Measurements from ENCODE around the gene RTCB. TPM values are rescaled to one million over a fixed set of nuclear protein-coding genes. Genes with fewer than 3 reads are reported as not detected.

RTCB gene
- polyA plus RNA-seq, 1 donor from 2014 or later: 112 TPM

GRCh38 chr22:32355760-32356159, 56.3 kb downstream of the RTCB start:
- no peak overlapping the region for H2AFZ ChIP-seq (ENCODE audit: low read depth, low read length)
- no peaks in the 10 kb centered on the region for H3F3A ChIP-seq (ENCODE audit: insufficient read depth, low read length, poor library complexity, severe bottlenecking)
- H3K36me3 ChIP-seq (ENCODE audit: insufficient read depth, low read length): no peaks in the 10 kb centered on the region
- no peaks in the 10 kb centered on the region for H3K9me2 ChIP-seq (ENCODE audit: insufficient read depth, low read length)
- no peaks in the 10 kb centered on the region for H3K27me3 ChIP-seq (ENCODE audit: insufficient read depth, low read depth, low read length)
- H3K4me3 ChIP-seq (ENCODE audit: low read length): no peak overlapping the region
- no peak overlapping the region for H3K9ac ChIP-seq (ENCODE audit: low read length)
- H3K27ac ChIP-seq (ENCODE audit: low read length): no peak overlapping the region
- TF ChIP-seq CTCF (IDR thresholded peaks at IDR 0.05; ENCODE audit: poor library complexity, severe bottlenecking) (peak; percentile 35), SMC3 (conservative IDR thresholded peaks at IDR 0.05; ENCODE audit: poor library complexity) (peak; percentile 28), POLR2AphosphoS5 (IDR thresholded peaks at IDR 0.05) (no peak), RAD21 (conservative IDR thresholded peaks at IDR 0.05) (peak; percentile 32)
- no peaks in the 10 kb centered on the region for H3K9me3 ChIP-seq (ENCODE audit: low read length)
- H3K4me2 ChIP-seq (ENCODE audit: low read length): no peak overlapping the region
- no peaks in the 10 kb centered on the region for H4K20me1 ChIP-seq (ENCODE audit: insufficient read depth)
- no peaks in the 10 kb centered on the region for H3K79me2 ChIP-seq (replicated peaks; ENCODE audit: insufficient read depth, low read length)

GRCh38 chr22:32354360-32355351, 57.4 kb downstream of the RTCB start:
- Histone ChIP-seq H3K27ac (ENCODE audit: low read length) (no peak overlapping the region), H3K36me3 (ENCODE audit: insufficient read depth, low read length) (no peaks in the 10 kb centered on the region), H2AFZ (ENCODE audit: low read depth, low read length) (no peak overlapping the region), H3F3A (ENCODE audit: insufficient read depth, low read length, poor library complexity, severe bottlenecking) (no peaks in the 10 kb centered on the region), H3K4me3 (ENCODE audit: low read length) (no peak overlapping the region), H3K9me2 (ENCODE audit: insufficient read depth, low read length) (no peaks in the 10 kb centered on the region), H3K9ac (ENCODE audit: low read length) (no peak overlapping the region), H3K4me2 (ENCODE audit: low read length) (no peak overlapping the region), H4K20me1 (ENCODE audit: insufficient read depth) (no peaks in the 10 kb centered on the region), H3K27me3 (ENCODE audit: insufficient read depth, low read depth, low read length) (no peaks in the 10 kb centered on the region), H3K79me2 (replicated peaks; ENCODE audit: insufficient read depth, low read length) (no peaks in the 10 kb centered on the region), H3K9me3 (ENCODE audit: low read length) (no peaks in the 10 kb centered on the region)
- no peak for TF ChIP-seq MXI1 (conservative IDR thresholded peaks at IDR 0.05; ENCODE audit: poor library complexity, severe bottlenecking)
- no peak for TF ChIP-seq TAF1 (IDR thresholded peaks at IDR 0.05; ENCODE audit: low read depth)
- TF ChIP-seq REST (IDR thresholded peaks at IDR 0.05; ENCODE audit: borderline replicate concordance): no peak
- TF ChIP-seq CTCF (IDR thresholded peaks at IDR 0.05; ENCODE audit: poor library complexity, severe bottlenecking): no peak
- no peak for TF ChIP-seq EZH2 (IDR thresholded peaks at IDR 0.05; ENCODE audit: borderline replicate concordance, insufficient read depth, low read length, poor library complexity, severe bottlenecking)
- TF ChIP-seq POLR2AphosphoS5 (IDR thresholded peaks at IDR 0.05): no peak
- no peak for TF ChIP-seq RAD21 (conservative IDR thresholded peaks at IDR 0.05)
- TF ChIP-seq EP300 (conservative IDR thresholded peaks at IDR 0.05; ENCODE audit: poor library complexity, severe bottlenecking): no peak
- no peak for TF ChIP-seq SMC3 (conservative IDR thresholded peaks at IDR 0.05; ENCODE audit: poor library complexity)
